Spleen (tissue), 7 donors: ENCODE results near the gene HPCAL1.

Experiments used
- POLR2AphosphoS5 ChIP-seq, 3 donors: sonication (generic); formaldehyde crosslinking; IDR thresholded peaks; one replicate each; pipeline ENCODE4 v1.5.1; 2017; ENCODE audit warnings: antibody characterized with exemption in 3 of 3
- TF ChIP-seq, protein P1 (sequence below), 11 experiments: fragments of 200-600 bp in 7 of 11; fragments of 450-650 bp in 4 of 11; sonication (generic) in 4 of 11; IDR thresholded peaks in 8 of 11; conservative IDR thresholded peaks in 3 of 11; 1 replicate in 7 of 11; 2 replicates in 4 of 11; pipeline versions ENCODE4 v1.4.0 to v1.8.0; 2016 to 2021; ENCODE audit warnings: antibody characterized with exemption in 11 of 11, inconsistent platforms in 4 of 11, mild to moderate bottlenecking in 1 of 11
- donor health status: DM: no; HTN: no; CAD: no; lungs with moderate emphysema.
- donor health status: DM: no; HTN: no; CAD: no.
- donor health status: DM: no; HTN: no; CAD: no.

GRCh38 chr2:10282611-10283105 is 20.0 kb upstream of the HPCAL1 start:
- TF ChIP-seq, protein P1, sequence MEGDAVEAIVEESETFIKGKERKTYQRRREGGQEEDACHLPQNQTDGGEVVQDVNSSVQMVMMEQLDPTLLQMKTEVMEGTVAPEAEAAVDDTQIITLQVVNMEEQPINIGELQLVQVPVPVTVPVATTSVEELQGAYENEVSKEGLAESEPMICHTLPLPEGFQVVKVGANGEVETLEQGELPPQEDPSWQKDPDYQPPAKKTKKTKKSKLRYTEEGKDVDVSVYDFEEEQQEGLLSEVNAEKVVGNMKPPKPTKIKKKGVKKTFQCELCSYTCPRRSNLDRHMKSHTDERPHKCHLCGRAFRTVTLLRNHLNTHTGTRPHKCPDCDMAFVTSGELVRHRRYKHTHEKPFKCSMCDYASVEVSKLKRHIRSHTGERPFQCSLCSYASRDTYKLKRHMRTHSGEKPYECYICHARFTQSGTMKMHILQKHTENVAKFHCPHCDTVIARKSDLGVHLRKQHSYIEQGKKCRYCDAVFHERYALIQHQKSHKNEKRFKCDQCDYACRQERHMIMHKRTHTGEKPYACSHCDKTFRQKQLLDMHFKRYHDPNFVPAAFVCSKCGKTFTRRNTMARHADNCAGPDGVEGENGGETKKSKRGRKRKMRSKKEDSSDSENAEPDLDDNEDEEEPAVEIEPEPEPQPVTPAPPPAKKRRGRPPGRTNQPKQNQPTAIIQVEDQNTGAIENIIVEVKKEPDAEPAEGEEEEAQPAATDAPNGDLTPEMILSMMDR (IDR thresholded peaks at IDR 0.05 in 8 of 11, conservative IDR thresholded peaks at IDR 0.05 in 3 of 11) = no peak
- TF ChIP-seq POLR2AphosphoS5 (IDR thresholded peaks at IDR 0.05) = no peak
